Mucosa of rectum (tissue), 2 donors: Measurements from ENCODE around the gene TALDO1.
"Not testable (repeated sequence)": the region's sequence is repeated elsewhere in the genome, so short reads cannot be mapped to it uniquely, and the experiment has no call there.

Experiments used
- H3K27ac ChIP-seq, 2 donors: one replicate each; pipeline ENCODE4 v1.7.0; 2013; ENCODE audit warnings: inconsistent platforms in 2 of 2, low read depth in 2 of 2, low read length in 2 of 2
- H3K27me3 ChIP-seq, 2 donors: one replicate each; pipeline ENCODE4 v1.7.0; 2013; ENCODE audit warnings: low read length in 2 of 2; ENCODE audit not compliant: control insufficient read depth in 2 of 2, insufficient read depth in 2 of 2
- H3K36me3 ChIP-seq, 2 donors: one replicate each; pipeline ENCODE4 v1.7.0; 2013; ENCODE audit warnings: low read length in 2 of 2; ENCODE audit not compliant: control insufficient read depth in 2 of 2, insufficient read depth in 2 of 2
- H3K4me1 ChIP-seq, 2 donors: one replicate each; pipeline ENCODE4 v1.7.0; 2013; ENCODE audit warnings: low read length in 2 of 2, mild to moderate bottlenecking in 1 of 2; ENCODE audit not compliant: control insufficient read depth in 2 of 2, insufficient read depth in 2 of 2
- H3K4me3 ChIP-seq, 2 donors: one replicate each; pipeline ENCODE4 v1.7.0; 2013; ENCODE audit warnings: low read length in 2 of 2
- H3K9ac ChIP-seq, 2 donors: one replicate each; pipeline ENCODE4 v1.7.0; 2013; ENCODE audit warnings: low read length in 2 of 2, low read depth in 1 of 2, mild to moderate bottlenecking in 1 of 2
- H3K9me3 ChIP-seq, 2 donors: one replicate each; pipeline ENCODE4 v1.7.0; 2013; ENCODE audit warnings: low read length in 2 of 2; ENCODE audit not compliant: control insufficient read depth in 2 of 2
- donor health status: healthy.
- donor health status: Normal muscosa, but diverticular disease.

Gene TALDO1

DNA sequence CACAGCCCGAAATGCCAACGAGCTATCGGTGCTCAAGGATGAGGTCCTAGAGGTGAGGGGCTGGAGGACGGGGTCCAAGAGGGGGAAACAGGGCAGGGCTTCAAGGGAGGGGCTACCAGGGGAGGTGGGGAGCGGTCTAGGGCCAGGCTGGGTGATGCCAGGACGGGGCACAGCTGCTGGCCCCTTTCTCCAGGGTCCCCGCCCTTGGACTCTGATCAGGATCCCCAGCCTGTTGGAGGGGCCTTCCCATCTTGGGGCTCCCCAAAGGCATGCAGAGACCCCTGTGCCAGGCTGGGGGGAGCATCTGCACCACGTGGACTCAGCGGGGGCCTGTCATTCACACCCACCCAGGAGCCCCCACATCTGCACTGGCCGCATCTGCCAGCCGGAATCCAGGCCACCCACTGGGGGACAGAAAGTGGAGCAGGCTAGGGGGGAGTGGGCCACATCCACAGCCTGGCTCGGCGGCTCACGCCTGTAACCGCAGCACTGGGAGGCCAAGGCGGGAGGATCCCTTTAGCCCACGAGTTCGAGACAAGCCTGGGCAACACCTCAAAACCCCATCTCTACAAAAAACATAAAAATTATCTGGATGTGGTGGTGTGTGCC, 22.4 kb upstream of the TALDO1 start:
- Histone ChIP-seq H3K4me3 (no peak overlapping the region), H3K9me3 (no peaks in the 10 kb centered on the region), H3K4me1 (peaks cover 32 to 33% of the 10 kb centered on the region in 2 donors), H3K36me3 (peaks cover 7 to 22% of the 10 kb centered on the region in 2 donors), H3K27me3 (no peaks in the 10 kb centered on the region), H3K9ac (no peak overlapping the region), H3K27ac (no peak overlapping the region)

DNA sequence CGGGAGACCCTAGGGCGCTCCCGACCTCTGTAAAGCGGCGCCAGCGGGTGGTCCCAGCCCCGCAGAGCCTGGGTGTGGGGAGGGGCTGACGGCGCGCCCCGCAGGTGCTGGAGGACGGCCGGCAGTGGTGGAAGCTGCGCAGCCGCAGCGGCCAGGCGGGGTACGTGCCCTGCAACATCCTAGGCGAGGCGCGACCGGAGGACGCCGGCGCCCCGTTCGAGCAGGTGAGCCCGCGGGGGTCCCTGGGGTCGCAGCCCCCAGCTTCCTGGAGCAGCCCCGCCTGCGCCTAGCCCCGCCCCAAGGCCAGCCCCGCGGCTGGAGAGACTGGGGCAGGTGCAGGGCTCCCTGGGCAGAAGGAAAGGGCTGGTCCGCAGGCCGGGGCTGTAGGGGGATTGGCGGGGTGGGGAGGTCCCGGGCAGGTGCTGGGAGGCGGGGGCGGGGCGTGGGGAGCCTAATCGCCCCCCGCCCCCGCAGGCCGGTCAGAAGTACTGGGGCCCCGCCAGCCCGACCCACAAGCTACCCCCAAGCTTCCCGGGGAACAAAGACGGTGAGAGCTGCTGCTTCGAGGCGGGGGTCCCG, 21.6 kb upstream of the TALDO1 start:
- Histone ChIP-seq H3K9me3 (no peaks in the 10 kb centered on the region), H3K4me1 (peaks cover 27 to 28% of the 10 kb centered on the region in 2 donors), H3K36me3 (peaks cover 7 to 16% of the 10 kb centered on the region in 2 donors), H3K4me3 (no peak overlapping the region), H3K9ac (no peak overlapping the region), H3K27me3 (no peaks in the 10 kb centered on the region), H3K27ac (peak overlapping the region; percentile 47 to 65)

DNA sequence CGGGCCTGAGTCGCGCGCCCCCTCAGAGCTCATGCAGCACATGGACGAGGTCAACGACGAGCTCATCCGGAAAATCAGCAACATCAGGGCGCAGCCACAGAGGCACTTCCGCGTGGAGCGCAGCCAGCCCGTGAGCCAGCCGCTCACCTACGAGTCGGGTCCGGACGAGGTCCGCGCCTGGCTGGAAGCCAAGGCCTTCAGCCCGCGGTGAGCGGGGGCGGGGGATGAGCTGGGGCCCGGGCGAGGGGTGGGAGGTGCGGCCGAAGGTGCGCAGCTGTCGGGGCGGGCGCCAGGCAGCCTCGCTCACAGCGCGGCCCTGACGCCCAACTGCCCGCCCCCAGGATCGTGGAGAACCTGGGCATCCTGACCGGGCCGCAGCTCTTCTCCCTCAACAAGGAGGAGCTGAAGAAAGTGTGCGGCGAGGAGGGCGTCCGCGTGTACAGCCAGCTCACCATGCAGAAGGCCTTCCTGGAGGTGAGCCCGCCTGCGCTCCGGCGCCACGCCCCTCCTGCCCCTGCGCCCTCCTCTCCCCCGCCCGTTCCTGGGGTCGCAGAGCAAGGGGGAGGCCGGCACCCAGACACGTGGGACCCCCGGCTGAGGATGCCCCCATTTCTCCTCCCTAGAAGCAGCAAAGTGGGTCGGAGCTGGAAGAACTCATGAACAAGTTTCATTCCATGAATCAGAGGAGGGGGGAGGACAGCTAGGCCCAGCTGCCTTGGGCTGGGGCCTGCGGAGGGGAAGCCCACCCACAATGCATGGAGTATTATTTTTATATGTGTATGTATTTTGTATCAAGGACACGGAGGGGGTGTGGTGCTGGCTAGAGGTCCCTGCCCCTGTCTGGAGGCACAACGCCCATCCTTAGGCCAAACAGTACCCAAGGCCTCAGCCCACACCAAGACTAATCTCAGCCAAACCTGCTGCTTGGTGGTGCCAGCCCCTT, 20.7 kb upstream of the TALDO1 start:
- Histone ChIP-seq H3K4me1 (peaks cover 21 to 24% of the 10 kb centered on the region in 2 donors), H3K9me3 (no peaks in the 10 kb centered on the region), H3K27me3 (no peaks in the 10 kb centered on the region), H3K4me3 (no peak overlapping the region), H3K36me3 (peaks cover 7 to 16% of the 10 kb centered on the region in 2 donors), H3K27ac (peak overlapping the region; percentile 47 to 65), H3K9ac (peak overlapping the region in 1 of 2 donors; percentile 48)

DNA sequence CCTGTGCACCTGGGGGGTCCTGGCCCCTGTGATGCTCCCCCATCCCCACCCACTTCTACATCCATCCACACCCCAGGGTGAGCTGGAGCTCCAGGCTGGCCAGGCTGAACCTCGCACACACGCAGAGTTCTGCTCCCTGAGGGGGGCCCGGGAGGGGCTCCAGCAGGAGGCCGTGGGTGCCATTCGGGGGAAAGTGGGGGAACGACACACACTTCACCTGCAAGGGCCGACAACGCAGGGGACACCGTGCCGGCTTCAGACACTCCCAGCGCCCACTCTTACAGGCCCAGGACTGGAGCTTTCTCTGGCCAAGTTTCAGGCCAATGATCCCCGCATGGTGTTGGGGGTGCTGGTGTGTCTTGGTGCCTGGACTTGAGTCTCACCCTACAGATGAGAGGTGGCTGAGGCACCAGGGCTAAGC, 20.0 kb upstream of the TALDO1 start:
- Histone ChIP-seq H3K4me3 (no peak overlapping the region), H3K36me3 (peaks cover 7 to 14% of the 10 kb centered on the region in 2 donors), H3K27me3 (no peaks in the 10 kb centered on the region), H3K27ac (peak overlapping the region in 1 of 2 donors; percentile 23), H3K9ac (no peak overlapping the region), H3K9me3 (no peaks in the 10 kb centered on the region), H3K4me1 (peaks cover 19 to 21% of the 10 kb centered on the region in 2 donors)

DNA sequence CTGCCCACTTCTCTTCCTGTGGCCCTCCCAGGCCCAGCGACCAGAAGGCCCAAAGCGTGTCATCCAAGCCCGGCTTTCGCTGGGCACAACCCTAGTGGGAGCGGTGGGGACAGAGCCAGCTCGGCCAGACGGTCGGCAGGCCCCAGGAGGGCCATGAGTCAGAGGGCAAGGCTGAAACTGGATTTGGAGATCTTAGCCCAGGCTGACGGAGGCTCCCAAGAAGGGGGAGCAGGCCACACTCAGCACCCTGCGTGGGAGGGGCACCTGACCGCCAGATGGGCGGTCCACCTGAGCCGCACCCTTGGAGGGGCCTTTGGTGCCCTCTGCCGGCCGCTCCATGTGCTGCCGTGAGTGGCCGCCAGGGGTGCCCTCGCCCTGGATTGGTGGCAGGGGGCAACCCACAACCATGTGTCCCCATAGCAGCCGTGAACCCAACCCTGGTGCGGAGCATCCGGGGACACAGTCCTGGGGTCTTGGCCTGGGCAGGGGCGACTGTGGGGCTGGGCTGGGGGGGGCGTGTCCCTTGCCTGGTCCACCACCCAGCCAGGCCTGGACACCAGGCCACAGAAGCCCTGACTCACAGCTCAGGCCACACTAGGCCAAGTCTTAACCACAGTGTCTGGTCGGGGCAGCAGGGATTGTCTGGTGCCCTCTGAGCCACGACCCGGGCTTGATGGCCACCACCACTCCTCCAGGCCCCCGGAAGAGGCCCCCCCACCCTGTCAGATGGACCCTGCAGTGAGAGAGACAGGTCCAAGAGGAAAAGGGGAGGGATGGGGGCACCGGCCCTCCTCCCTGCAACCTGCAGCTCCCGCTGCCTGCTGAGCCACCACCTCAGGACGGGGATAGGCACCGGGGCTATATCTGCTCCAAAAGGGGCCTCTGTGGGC, 19.2 kb upstream of the TALDO1 start:
- Histone ChIP-seq H3K9ac (peak overlapping the region in 1 of 2 donors; percentile 48), H3K36me3 (peaks cover 7 to 13% of the 10 kb centered on the region in 2 donors), H3K27ac (peak overlapping the region; percentile 23 to 37), H3K4me1 (peaks cover 16 to 19% of the 10 kb centered on the region in 2 donors), H3K9me3 (no peaks in the 10 kb centered on the region), H3K4me3 (no peak overlapping the region), H3K27me3 (peaks cover 0 to 2% of the 10 kb centered on the region in 2 donors)

DNA sequence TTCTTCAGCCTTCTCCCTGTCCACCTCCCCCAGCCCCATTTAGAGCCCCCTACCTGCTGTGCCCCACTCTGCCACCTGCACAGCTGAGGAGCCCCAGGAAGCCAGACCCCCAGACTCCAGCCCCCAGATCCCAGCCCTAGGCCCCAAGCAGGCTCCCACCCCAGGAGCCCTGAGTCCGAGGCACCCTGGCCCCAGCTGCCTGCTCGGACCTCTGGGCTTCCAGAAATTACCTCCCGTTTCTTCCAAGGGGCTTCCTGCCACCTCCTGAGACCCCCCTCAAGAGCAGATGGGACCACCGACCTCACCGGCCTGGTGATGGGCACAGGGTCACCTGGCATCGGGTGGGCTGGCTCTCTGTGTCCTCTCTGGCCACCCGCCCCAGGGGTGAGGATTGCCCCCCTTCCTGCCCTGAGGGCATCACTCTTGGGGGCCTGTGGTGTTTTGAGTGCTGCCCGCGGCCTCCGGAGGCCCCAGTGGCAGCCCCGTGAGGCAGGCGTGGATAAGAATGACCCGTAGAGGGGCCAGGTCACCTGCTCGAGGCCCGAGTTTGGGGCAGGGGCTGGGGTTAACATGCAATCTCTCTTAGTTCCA, 18.3 kb upstream of the TALDO1 start:
- Histone ChIP-seq H3K4me1 (peaks cover 15 to 19% of the 10 kb centered on the region in 2 donors), H3K9me3 (no peaks in the 10 kb centered on the region), H3K4me3 (no peak overlapping the region), H3K27me3 (peaks cover 0 to 3% of the 10 kb centered on the region in 2 donors), H3K9ac (peak overlapping the region in 1 of 2 donors; percentile 11), H3K36me3 (peaks cover 7 to 9% of the 10 kb centered on the region in 2 donors), H3K27ac (peak overlapping the region in 1 of 2 donors; percentile 23)

DNA sequence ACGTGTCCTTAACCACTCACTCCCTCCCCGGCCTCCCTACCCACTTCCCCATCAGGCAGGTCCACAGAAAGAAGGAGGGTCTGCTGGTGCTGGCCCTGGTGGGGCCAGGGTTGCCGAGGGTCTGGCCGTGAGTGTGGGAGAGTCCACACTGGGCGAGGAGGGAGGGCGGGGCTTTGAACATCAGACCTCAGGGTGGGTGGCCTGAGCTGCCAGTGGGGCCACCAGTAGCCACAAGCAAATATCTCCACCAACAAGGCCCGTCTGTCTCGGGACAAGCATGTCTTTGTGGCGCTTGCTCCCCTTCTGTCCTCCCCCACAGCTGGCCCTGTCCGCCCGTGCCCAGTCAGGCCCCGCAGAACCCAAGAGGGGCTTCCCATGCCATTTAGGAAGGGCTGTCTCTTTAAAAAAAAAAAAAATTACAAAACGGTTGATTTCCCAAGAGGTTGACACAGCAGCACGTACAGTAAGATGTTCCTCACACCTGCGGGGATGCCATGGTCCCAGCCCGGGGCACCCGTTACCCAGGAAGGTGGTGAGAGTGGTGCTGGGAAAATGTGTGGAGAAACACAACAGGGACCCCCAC, 17.7 kb upstream of the TALDO1 start:
- Histone ChIP-seq H3K27ac (no peak overlapping the region), H3K9ac (no peak overlapping the region), H3K9me3 (no peaks in the 10 kb centered on the region), H3K27me3 (peaks cover 0 to 3% of the 10 kb centered on the region in 2 donors), H3K36me3 (peaks cover 2 to 4% of the 10 kb centered on the region in 2 donors), H3K4me1 (peaks cover 15 to 19% of the 10 kb centered on the region in 2 donors), H3K4me3 (no peak overlapping the region)

DNA sequence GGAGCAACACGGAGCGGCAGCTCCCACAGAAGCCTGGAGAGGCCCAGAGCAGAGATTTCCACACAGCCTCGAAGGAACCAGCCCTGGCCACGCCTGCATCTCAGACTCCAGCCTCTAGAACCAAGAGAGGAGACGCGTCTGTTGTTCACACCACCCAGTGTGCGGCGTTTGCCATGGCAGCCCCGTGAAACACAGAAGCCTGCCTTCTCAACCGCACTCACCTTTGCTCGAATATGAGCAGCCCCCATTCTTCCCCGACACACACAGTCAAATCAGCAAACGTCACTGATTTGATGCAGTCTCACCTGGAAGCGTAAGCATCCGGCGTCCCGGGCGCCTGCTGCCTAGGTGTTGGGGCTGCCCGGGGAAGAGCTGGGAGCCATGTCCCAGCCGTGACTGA, 14.2 kb upstream of the TALDO1 start:
- H3K4me1 ChIP-seq, result peaks cover under 1 to 1% of the 10 kb centered on the region in 2 donors
- no peaks in the 10 kb centered on the region for H3K9me3 ChIP-seq
- H3K36me3 ChIP-seq, result no peaks in the 10 kb centered on the region
- no peak overlapping the region for H3K9ac ChIP-seq
- H3K27ac ChIP-seq, result no peak overlapping the region
- H3K27me3 ChIP-seq, result peaks cover 4 to 5% of the 10 kb centered on the region in 2 donors
- H3K4me3 ChIP-seq, result no peak overlapping the region

DNA sequence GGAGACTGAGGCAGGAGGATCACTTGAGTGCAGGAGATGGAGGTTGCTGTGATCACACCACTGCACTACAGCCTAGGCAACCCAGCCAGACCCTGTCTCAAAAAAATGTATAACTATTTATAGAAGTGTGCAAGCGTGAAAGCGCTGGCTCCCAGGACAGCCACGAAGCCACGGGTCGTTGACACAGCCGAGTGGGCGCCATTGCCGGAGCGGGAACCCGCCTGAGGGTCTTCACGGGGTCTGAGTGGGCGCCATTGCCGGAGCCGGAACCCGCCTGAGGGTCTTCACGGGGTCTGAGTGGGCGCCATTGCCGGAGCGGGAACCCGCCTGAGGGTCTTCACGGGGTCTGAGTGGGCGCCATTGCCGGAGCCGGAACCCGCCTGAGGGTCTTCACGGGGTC, 12.7 kb upstream of the TALDO1 start:
- H3K27me3 ChIP-seq, H3K36me3 ChIP-seq, H3K4me1 ChIP-seq, H3K27ac ChIP-seq, H3K9ac ChIP-seq, H3K9me3 ChIP-seq, H3K4me3 ChIP-seq: not testable (repeated sequence)
